Sigmoid colon (tissue), 7 donors: ENCODE results near the gene MBD3L3. TPM values are rescaled to one million over a fixed set of nuclear protein-coding genes. Genes with fewer than 3 reads are reported as not detected.

Source experiments
- DNase-seq: peaks from one replicate; pipeline ENCODE4 v3.0.0-alpha.2; 2019
- H3K27ac ChIP-seq, 4 donors: fragments of 200-600 bp; sonication (generic); one replicate each; pipeline ENCODE4 v1.5.1; 2016 to 2019; ENCODE audit warnings: mild to moderate bottlenecking in 1 of 4
- H3K27me3 ChIP-seq, 3 donors: fragments of 200-600 bp; sonication (generic); one replicate each; pipeline ENCODE4 v1.5.1; 2019; ENCODE audit warnings: mild to moderate bottlenecking in 1 of 3
- H3K36me3 ChIP-seq, 4 donors: fragments of 200-600 bp; sonication (generic); one replicate each; pipeline ENCODE4 v1.5.1; 2016 to 2019
- H3K4me1 ChIP-seq, 4 donors: fragments of 200-600 bp; sonication (generic); one replicate each; pipeline ENCODE4 v1.5.1; 2017 to 2019
- H3K4me3 ChIP-seq, 4 donors: fragments of 200-600 bp; sonication (generic); one replicate each; pipeline ENCODE4 v1.5.1; 2017 to 2019; ENCODE audit warnings: mild to moderate bottlenecking in 2 of 4, moderate library complexity in 1 of 4
- H3K9me3 ChIP-seq, 4 donors: fragments of 200-600 bp in 3 of 4; sonication (generic) in 3 of 4; one replicate each; pipeline versions ENCODE4 v1.5.1 to v1.6.1; 2013 to 2019
- CTCF ChIP-seq, 4 experiments: fragments of 450-650 bp in 3 of 4; fragments of 200-600 bp in 1 of 4; IDR thresholded peaks; one replicate each; pipeline ENCODE4 v1.5.1; 2016 to 2019; ENCODE audit warnings: antibody characterized with exemption in 4 of 4, mild to moderate bottlenecking in 3 of 4, moderate library complexity in 2 of 4
- EP300 ChIP-seq, 4 donors: sonication (generic); formaldehyde crosslinking; IDR thresholded peaks; one replicate each; pipeline ENCODE4 v1.6.1; 2017; ENCODE audit warnings: antibody characterized with exemption in 4 of 4
- POLR2A ChIP-seq, 2 donors: fragments of 450-650 bp; IDR thresholded peaks; one replicate each; pipeline ENCODE4 v1.6.1; 2016; ENCODE audit warnings: antibody characterized with exemption in 2 of 2, mild to moderate bottlenecking in 2 of 2, moderate library complexity in 2 of 2
- POLR2AphosphoS5 ChIP-seq, 4 donors: sonication (generic); formaldehyde crosslinking; IDR thresholded peaks; one replicate each; pipeline ENCODE4 v1.6.1; 2017; ENCODE audit warnings: antibody characterized with exemption in 4 of 4
- WGBS, 2 donors: extraction: QIAGEN DNeasy Blood & Tissue Kit; methylation state at CpG; one replicate each; pipeline ENCODE4 v1.1.7; 2013; 5-methylcytosine and 5-hydroxymethylcytosine counted together
- intact Hi-C: fragments of 100-400 bp; cut with DNase I; formaldehyde crosslinking; loops from one replicate; pipeline ENCODE4 v1.15.1; 2023
- polyA plus RNA-seq, 3 donors: library from polyadenylated mRNA; stranded (reverse); fragments of 200-250 nt; gene quantifications; one replicate each; pipeline ENCODE4 v1.2.3, GENCODE V29; 2013
- total RNA-seq, 4 donors: library from RNA; depleted of rRNA; stranded (reverse); fragments of >200 nt; gene quantifications; one replicate each; pipeline ENCODE4 v1.1.0, GENCODE V29; 2016
- donor health status: healthy with polysubstance abuse.
- donor health status: Bipolar disorder and iron deficiency.
- donor health status: healthy.

MBD3L3 gene
- total and polyA plus RNA-seq, 7 donors, result not detected

- Histone ChIP-seq H3K9me3 (peaks cover 44 to 63% (median 56%) of the 10 kb centered on the region in 4 donors), H3K27ac (no peak overlapping the region), H3K4me3 (no peak overlapping the region), H3K27me3 (no peaks in the 10 kb centered on the region), H3K4me1 (no peaks in the 10 kb centered on the region), H3K36me3 (peaks cover 83 to 100% (median 93%) of the 10 kb centered on the region in 4 donors)
- TF ChIP-seq POLR2A (IDR thresholded peaks at IDR 0.05), result no peak
- TF ChIP-seq CTCF (IDR thresholded peaks at IDR 0.05), result no peak
- TF ChIP-seq POLR2AphosphoS5 (IDR thresholded peaks at IDR 0.05), result no peak
- TF ChIP-seq EP300 (IDR thresholded peaks at IDR 0.05), result no peak
- intact Hi-C loops, result no loop called here
- no peak for DNase-seq
- WGBS, 2 donors, result 96 to 97% methylated on average over 2 of the region's 2 CpGs
Measured at GRCh38 chr19:7078008-7078407, 19.5 kb upstream of the MBD3L3 start.

DNA sequence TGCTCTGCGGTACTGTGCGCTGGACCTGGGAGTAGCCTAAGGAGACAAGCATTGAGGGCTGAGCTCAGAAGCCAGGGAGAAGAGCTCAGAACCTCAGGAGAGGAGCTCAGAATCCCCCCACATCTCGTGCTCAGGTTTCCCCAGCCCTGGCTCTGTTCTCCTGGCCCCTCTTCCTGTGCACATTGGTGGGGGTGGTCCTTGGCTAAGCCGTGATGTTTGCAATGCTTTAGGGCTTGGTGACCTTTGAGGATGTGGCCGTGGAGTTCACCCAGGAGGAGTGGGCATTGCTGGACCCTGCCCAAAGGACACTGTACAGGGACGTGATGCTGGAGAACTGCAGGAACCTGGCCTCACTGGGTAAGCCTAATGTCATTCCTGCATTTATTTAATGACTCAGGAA, 17.7 kb upstream of the MBD3L3 start:
- peaks cover 29 to 45% (median 38%) of the 10 kb centered on the region in 4 donors for H3K9me3 ChIP-seq
- TF ChIP-seq CTCF (IDR thresholded peaks at IDR 0.05) (no peak), EP300 (IDR thresholded peaks at IDR 0.05) (no peak), POLR2AphosphoS5 (IDR thresholded peaks at IDR 0.05) (no peak), POLR2A (IDR thresholded peaks at IDR 0.05) (no peak)
- DNase-seq, result no peak
- no peaks in the 10 kb centered on the region for H3K27me3 ChIP-seq
- peaks cover 76 to 99% (median 87%) of the 10 kb centered on the region in 4 donors for H3K36me3 ChIP-seq
- no peak overlapping the region for H3K27ac ChIP-seq
- 98% methylated on average over 6 of the region's 6 CpGs for WGBS, 2 donors
- H3K4me1 ChIP-seq, result no peaks in the 10 kb centered on the region
- no peak overlapping the region for H3K4me3 ChIP-seq
- intact Hi-C loops, result no loop called here

DNA sequence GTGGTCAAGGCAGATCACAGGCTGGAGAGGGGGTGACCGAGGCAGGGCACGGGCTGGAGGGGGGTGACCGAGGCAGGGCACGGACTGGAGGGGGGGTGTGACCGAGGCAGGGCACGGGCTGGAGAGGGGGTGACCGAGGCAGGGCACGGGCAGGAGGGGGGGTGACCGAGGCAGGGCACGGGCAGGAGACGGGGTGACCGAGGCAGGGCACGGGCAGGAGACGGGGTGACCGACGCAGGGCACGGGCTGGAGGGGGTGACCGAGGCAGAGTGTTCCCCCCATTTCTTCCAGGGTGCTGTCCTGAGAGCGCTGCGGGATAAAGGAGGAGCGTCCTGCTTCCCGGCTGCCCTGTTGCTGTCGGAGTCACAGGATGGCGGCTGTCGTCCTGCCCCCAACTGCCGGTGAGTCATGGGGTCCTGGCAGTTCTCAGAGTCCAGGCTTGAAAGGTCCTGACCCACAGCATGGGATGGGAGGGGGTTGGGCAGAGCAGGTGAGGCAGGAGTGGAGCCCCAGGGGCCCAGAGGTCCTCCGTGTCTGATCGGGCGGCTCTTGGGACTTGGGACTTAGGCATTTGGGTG, 16.3 kb upstream of the MBD3L3 start:
- intact Hi-C loops, result no loop called here
- Histone ChIP-seq H3K27ac (no peak overlapping the region), H3K4me1 (peaks cover 0 to 13% (median 9%) of the 10 kb centered on the region in 4 donors), H3K9me3 (peaks cover 18 to 31% (median 25%) of the 10 kb centered on the region in 4 donors), H3K27me3 (no peaks in the 10 kb centered on the region), H3K36me3 (peaks cover 62 to 92% (median 76%) of the 10 kb centered on the region in 4 donors), H3K4me3 (no peak overlapping the region)
- TF ChIP-seq POLR2AphosphoS5 (IDR thresholded peaks at IDR 0.05), result no peak
- TF ChIP-seq CTCF (IDR thresholded peaks at IDR 0.05), result no peak
- 97 to 98% methylated on average over 29 of the region's 29 CpGs for WGBS, 2 donors
- DNase-seq, result no peak

GRCh38 chr19:7072541-7072940, 14.1 kb upstream of the MBD3L3 start:
- Histone ChIP-seq H3K36me3 (peaks cover 42 to 70% (median 55%) of the 10 kb centered on the region in 4 donors), H3K27ac (no peak overlapping the region), H3K27me3 (no peaks in the 10 kb centered on the region), H3K9me3 (peaks cover under 1 to 11% (median 7%) of the 10 kb centered on the region in 4 donors), H3K4me3 (no peak overlapping the region), H3K4me1 (peaks cover 0 to 14% (median 9%) of the 10 kb centered on the region in 4 donors)
- 96% methylated on average over 6 of the region's 6 CpGs for WGBS, 2 donors
- intact Hi-C loops, result no loop called here
- DNase-seq, result no peak
- TF ChIP-seq CTCF (IDR thresholded peaks at IDR 0.05), result no peak
- TF ChIP-seq EP300 (IDR thresholded peaks at IDR 0.05), result no peak
- TF ChIP-seq POLR2A (IDR thresholded peaks at IDR 0.05), result no peak
- no peak for TF ChIP-seq POLR2AphosphoS5 (IDR thresholded peaks at IDR 0.05)

- H3K4me3 ChIP-seq, result peak overlapping the region; percentile 76 to 97 (median 90)
- H3K9me3 ChIP-seq, result no peaks in the 10 kb centered on the region
- peaks cover 16 to 43% (median 28%) of the 10 kb centered on the region in 4 donors for H3K36me3 ChIP-seq
- TF ChIP-seq POLR2A (IDR thresholded peaks at IDR 0.05) (no peak), POLR2AphosphoS5 (IDR thresholded peaks at IDR 0.05) (no peak), CTCF (IDR thresholded peaks at IDR 0.05) (no peak), EP300 (IDR thresholded peaks at IDR 0.05) (no peak)
- intact Hi-C loops, result loop anchor here (2.0 to 10.0 kb wide), 3 partner anchors 25 to 695 kb away; partner anchors contain the start of genes ALKBH7, GPR108, PSPN and TRIP10
- no peak for DNase-seq
- peaks cover 0 to 14% (median 9%) of the 10 kb centered on the region in 4 donors for H3K4me1 ChIP-seq
- WGBS, 2 donors, result 0 to 1% methylated on average over 12 of the region's 12 CpGs
- H3K27me3 ChIP-seq, result no peaks in the 10 kb centered on the region
- peak overlapping the region; percentile 78 to 84 (median 82) for H3K27ac ChIP-seq
Measured at GRCh38 chr19:7069904-7070226, 11.4 kb upstream of the MBD3L3 start.
